IPS-15b (cell line): ENCODE results near the gene NSG1.

Experiments used
- H3K27me3 ChIP-seq: one replicate; pipeline ENCODE4 v1.6.1; 2013; ENCODE audit warnings: low read length; ENCODE audit not compliant: control insufficient read depth, insufficient read depth
- H3K36me3 ChIP-seq: one replicate; pipeline ENCODE4 v1.6.1; 2013; ENCODE audit warnings: low read length; ENCODE audit not compliant: control insufficient read depth, insufficient read depth
- H3K4me1 ChIP-seq: one replicate; pipeline ENCODE4 v1.6.1; 2013; ENCODE audit warnings: mild to moderate bottlenecking, low read length; ENCODE audit not compliant: control insufficient read depth, insufficient read depth
- H3K4me3 ChIP-seq: one replicate; pipeline ENCODE4 v1.5.1; 2013; ENCODE audit warnings: low read depth, low read length
- H3K9ac ChIP-seq: one replicate; pipeline ENCODE4 v1.6.1; 2013; ENCODE audit warnings: low read depth, mild to moderate bottlenecking, low read length
- H3K9me3 ChIP-seq: one replicate; pipeline ENCODE4 v1.6.1; 2013; ENCODE audit warnings: mild to moderate bottlenecking, low read length; ENCODE audit not compliant: control insufficient read depth, insufficient read depth

The NSG1 gene

GRCh38 chr4:4433941-4434340 is 47.0 kb downstream of the NSG1 start:
- H3K9me3 ChIP-seq = no peaks in the 10 kb centered on the region
- no peaks in the 10 kb centered on the region for H3K4me1 ChIP-seq
- H3K36me3 ChIP-seq = peaks cover 2% of the 10 kb centered on the region
- H3K27me3 ChIP-seq = no peaks in the 10 kb centered on the region
- no peak overlapping the region for H3K4me3 ChIP-seq
- no peak overlapping the region for H3K9ac ChIP-seq

GRCh38 chr4:4436244-4436823 is 49.4 kb downstream of the NSG1 start:
- Histone ChIP-seq H3K27me3 (no peaks in the 10 kb centered on the region), H3K9ac (no peak overlapping the region), H3K4me3 (no peak overlapping the region), H3K4me1 (no peaks in the 10 kb centered on the region), H3K9me3 (no peaks in the 10 kb centered on the region), H3K36me3 (peaks cover 2% of the 10 kb centered on the region)

GRCh38 chr4:4437798-4438470 is 51.0 kb downstream of the NSG1 start:
- no peaks in the 10 kb centered on the region for H3K36me3 ChIP-seq

GRCh38 chr4:4438891-4439290 is 52.0 kb downstream of the NSG1 start:
- Histone ChIP-seq H3K36me3 (no peaks in the 10 kb centered on the region), H3K9me3 (no peaks in the 10 kb centered on the region), H3K27me3 (no peaks in the 10 kb centered on the region)

More at GRCh38 chr4:4437798-4438470, 51.0 kb downstream of the NSG1 start:
- no peak overlapping the region for H3K9ac ChIP-seq
- H3K9me3 ChIP-seq = no peaks in the 10 kb centered on the region
- no peaks in the 10 kb centered on the region for H3K4me1 ChIP-seq
- no peak overlapping the region for H3K4me3 ChIP-seq
- H3K27me3 ChIP-seq = no peaks in the 10 kb centered on the region

GRCh38 chr4:4439782-4440181 is 52.9 kb downstream of the NSG1 start:
- H3K4me3 ChIP-seq = no peak overlapping the region
- no peaks in the 10 kb centered on the region for H3K9me3 ChIP-seq
- no peak overlapping the region for H3K9ac ChIP-seq
- no peaks in the 10 kb centered on the region for H3K27me3 ChIP-seq
- H3K36me3 ChIP-seq = no peaks in the 10 kb centered on the region
- H3K4me1 ChIP-seq = no peaks in the 10 kb centered on the region

More at GRCh38 chr4:4438891-4439290, 52.0 kb downstream of the NSG1 start:
- H3K9ac ChIP-seq = no peak overlapping the region
- H3K4me1 ChIP-seq = no peaks in the 10 kb centered on the region
- no peak overlapping the region for H3K4me3 ChIP-seq

- no peak overlapping the region for H3K4me3 ChIP-seq
- no peaks in the 10 kb centered on the region for H3K27me3 ChIP-seq
- no peaks in the 10 kb centered on the region for H3K4me1 ChIP-seq
- no peak overlapping the region for H3K9ac ChIP-seq
- H3K9me3 ChIP-seq = no peaks in the 10 kb centered on the region
- no peaks in the 10 kb centered on the region for H3K36me3 ChIP-seq
Observed at GRCh38 chr4:4440333-4441061, 53.6 kb downstream of the NSG1 start.

- Histone ChIP-seq H3K27me3 (no peaks in the 10 kb centered on the region), H3K9ac (no peak overlapping the region), H3K36me3 (no peaks in the 10 kb centered on the region), H3K4me3 (no peak overlapping the region), H3K9me3 (no peaks in the 10 kb centered on the region), H3K4me1 (no peaks in the 10 kb centered on the region)
Observed at GRCh38 chr4:4443821-4444220, 56.9 kb downstream of the NSG1 start.

- Histone ChIP-seq H3K4me3 (no peak overlapping the region), H3K9ac (no peak overlapping the region), H3K9me3 (no peaks in the 10 kb centered on the region), H3K27me3 (no peaks in the 10 kb centered on the region), H3K4me1 (no peaks in the 10 kb centered on the region), H3K36me3 (no peaks in the 10 kb centered on the region)
Observed at GRCh38 chr4:4446434-4446833, 59.5 kb downstream of the NSG1 start.

GRCh38 chr4:4455210-4455865 is 68.4 kb downstream of the NSG1 start:
- Histone ChIP-seq H3K4me3 (no peak overlapping the region), H3K36me3 (no peaks in the 10 kb centered on the region), H3K9ac (no peak overlapping the region), H3K9me3 (no peaks in the 10 kb centered on the region), H3K4me1 (peaks cover 24% of the 10 kb centered on the region), H3K27me3 (no peaks in the 10 kb centered on the region)

- H3K9me3 ChIP-seq = no peaks in the 10 kb centered on the region
- H3K9ac ChIP-seq = no peak overlapping the region
- H3K36me3 ChIP-seq = no peaks in the 10 kb centered on the region
- H3K4me1 ChIP-seq = peaks cover 24% of the 10 kb centered on the region
- H3K4me3 ChIP-seq = no peak overlapping the region
- no peaks in the 10 kb centered on the region for H3K27me3 ChIP-seq
Observed at GRCh38 chr4:4456351-4456750, 69.4 kb downstream of the NSG1 start.

- H3K4me3 ChIP-seq = peak overlapping the region; percentile 6
- no peak overlapping the region for H3K9ac ChIP-seq
- no peaks in the 10 kb centered on the region for H3K27me3 ChIP-seq
- H3K36me3 ChIP-seq = no peaks in the 10 kb centered on the region
- H3K4me1 ChIP-seq = peaks cover 27% of the 10 kb centered on the region
- no peaks in the 10 kb centered on the region for H3K9me3 ChIP-seq
Observed at GRCh38 chr4:4456816-4457578, 70.1 kb downstream of the NSG1 start.
